ENCODE measurements around the gene C15orf40. TPM values are rescaled to one million over a fixed set of nuclear protein-coding genes. Genes with fewer than 3 reads are reported as not detected.

The C15orf40 gene
- total RNA-seq, 4 donors from 2014 or later, result 9.7 to 31.6 (median 22.4) TPM

DNA sequence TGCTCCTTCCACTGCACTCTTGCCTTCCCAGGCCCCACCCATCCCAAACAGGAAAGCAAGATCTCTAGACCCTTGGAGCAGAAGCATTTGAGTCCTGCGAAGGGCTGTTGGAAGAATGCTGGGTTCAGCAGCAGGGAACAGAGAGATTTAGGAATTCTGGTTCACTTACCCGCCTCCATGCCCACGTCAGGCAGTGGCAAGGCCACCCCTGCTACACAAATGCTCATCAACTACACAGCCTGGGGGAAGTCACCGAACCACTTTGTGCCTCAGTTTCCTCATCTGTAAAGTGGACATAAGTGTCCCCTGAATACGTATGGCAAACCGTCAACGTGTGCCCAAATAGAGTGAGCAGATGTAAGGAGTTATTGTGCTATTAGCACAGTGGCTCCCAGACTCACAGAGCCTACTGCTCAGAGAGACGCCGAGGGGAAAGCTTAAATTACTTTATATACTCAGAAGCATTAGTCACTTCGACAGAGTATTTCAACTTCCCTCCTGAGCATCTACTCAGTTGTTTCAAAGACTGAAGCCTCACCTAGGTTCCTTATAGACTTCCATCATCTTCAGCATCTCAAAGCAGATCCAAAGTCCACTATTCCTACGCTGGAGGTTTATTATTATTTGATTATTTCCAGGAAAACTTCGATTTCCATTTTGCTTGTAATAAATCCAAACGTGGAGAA is 59.8 kb downstream of the C15orf40 start:
- intact Hi-C loops (cut with DNase I), result no loop called here
- H3K27me3 ChIP-seq, result no peaks in the 10 kb centered on the region
- H3K4me3 ChIP-seq (replicated peaks in 1 of 3), result peak overlapping the region; percentile 36 to 70 (median 41)
- H3K36me3 ChIP-seq, result no peaks in the 10 kb centered on the region
- DNase-seq, result no peak
- TF ChIP-seq POLR2A (IDR thresholded peaks at IDR 0.05), result no peak
- H3K4me1 ChIP-seq, result peaks cover 27 to 31% of the 10 kb centered on the region in 2 donors
- H3K9me3 ChIP-seq, result no peaks in the 10 kb centered on the region
- peak overlapping the region; percentile 87 to 92 (median 91) for H3K27ac ChIP-seq
- WGBS, 2 donors, result 56% methylated on average over 13 of the region's 13 CpGs

DNA sequence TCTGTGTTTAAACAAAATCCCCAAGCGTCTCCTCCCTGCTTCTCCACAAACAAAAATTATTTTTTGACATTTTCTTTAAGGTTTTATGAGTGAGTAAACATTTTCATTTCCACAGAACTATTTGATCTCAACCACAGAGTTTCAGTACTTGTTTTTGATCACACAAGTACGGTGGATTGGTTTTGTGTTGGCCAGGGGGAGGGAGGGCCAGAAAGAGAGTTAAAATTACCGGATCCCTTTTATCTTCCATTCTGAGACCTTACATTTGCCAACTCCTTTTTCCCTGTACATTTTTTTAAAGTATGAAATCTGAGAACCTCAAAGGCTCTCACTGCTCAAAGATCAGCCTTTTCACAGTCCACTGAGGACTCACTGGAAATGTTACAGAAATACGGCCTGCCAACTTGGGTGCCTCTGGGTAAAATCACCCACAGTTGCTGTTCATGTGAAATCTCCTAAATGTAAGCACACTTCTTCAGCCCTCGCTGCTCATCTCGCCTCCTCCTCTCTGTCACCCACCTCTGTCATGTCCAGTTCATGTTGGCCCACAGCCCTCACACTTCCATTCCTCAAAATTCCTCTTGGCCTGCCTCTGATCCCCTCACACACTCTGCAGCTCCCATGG is 60.6 kb downstream of the C15orf40 start:
- Histone ChIP-seq H3K9me3 (no peaks in the 10 kb centered on the region), H3K36me3 (no peaks in the 10 kb centered on the region), H3K4me1 (peaks cover 33 to 34% of the 10 kb centered on the region in 2 donors), H3K27ac (peak overlapping the region; percentile 87 to 92 (median 91)), H3K4me3 (replicated peaks in 1 of 3) (peak overlapping the region in 2 of 3 donors; percentile 2 to 70), H3K27me3 (no peaks in the 10 kb centered on the region)
- TF ChIP-seq POLR2A (IDR thresholded peaks at IDR 0.05) (peak in 1 of 2 donors; percentile 52), CTCF (IDR thresholded peaks at IDR 0.05) (no peak)
- DNase-seq, result peak; percentile 32 to 41
- WGBS, 2 donors, result 28 to 35% methylated on average over 6 of the region's 6 CpGs
- intact Hi-C loops (cut with DNase I), result no loop called here

DNA sequence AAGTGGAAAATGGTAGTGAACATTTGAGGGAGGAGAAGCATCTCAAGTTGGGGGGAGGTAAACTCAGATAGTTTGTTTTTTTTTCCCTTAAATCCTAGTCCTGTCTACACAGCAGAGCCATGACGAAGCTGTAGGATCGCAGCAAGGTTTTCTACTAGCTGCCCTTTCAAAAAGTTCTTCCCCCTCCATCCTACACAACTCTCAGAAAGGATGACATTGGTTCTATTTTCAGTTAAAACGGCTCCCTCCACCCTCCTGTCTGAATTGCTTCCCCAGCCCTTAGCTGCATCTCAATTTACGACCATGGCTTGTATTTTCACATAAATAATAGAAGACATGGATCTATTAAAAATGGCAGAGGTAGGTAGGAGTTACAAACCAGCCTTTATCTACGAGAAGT is 61.1 kb downstream of the C15orf40 start:
- peaks cover 39 to 40% of the 10 kb centered on the region in 2 donors for H3K4me1 ChIP-seq
- H3K27ac ChIP-seq, result peak overlapping the region; percentile 87 to 92 (median 91)
- no peak for DNase-seq
- 59 to 65% methylated on average over 5 of the region's 5 CpGs for WGBS, 2 donors
- H3K4me3 ChIP-seq (replicated peaks in 1 of 3), result no peak overlapping the region
- TF ChIP-seq POLR2A (IDR thresholded peaks at IDR 0.05), result no peak
- TF ChIP-seq CTCF (IDR thresholded peaks at IDR 0.05), result no peak
- intact Hi-C loops (cut with DNase I), result no loop called here
- H3K36me3 ChIP-seq, result no peaks in the 10 kb centered on the region
- no peaks in the 10 kb centered on the region for H3K27me3 ChIP-seq
- H3K9me3 ChIP-seq, result no peaks in the 10 kb centered on the region

- 54 to 76% methylated on average over 8 of the region's 8 CpGs for WGBS, 2 donors
- intact Hi-C loops (cut with DNase I), result no loop called here
- Histone ChIP-seq H3K27me3 (no peaks in the 10 kb centered on the region), H3K9me3 (no peaks in the 10 kb centered on the region), H3K4me1 (peaks cover 62 to 67% of the 10 kb centered on the region in 2 donors), H3K27ac (peak overlapping the region; percentile 73 to 93 (median 74)), H3K36me3 (no peaks in the 10 kb centered on the region), H3K4me3 (replicated peaks in 1 of 3) (no peak overlapping the region)
- peak; percentile 37 to 63 for DNase-seq
- no peak for TF ChIP-seq CTCF (IDR thresholded peaks at IDR 0.05)
- TF ChIP-seq POLR2A (IDR thresholded peaks at IDR 0.05), result peak in 1 of 2 donors; percentile 40
These were observed 65.2 kb downstream of the C15orf40 start for GRCh38 chr15:82946155-82946701.

GRCh38 chr15:82945326-82945725 is 66.1 kb downstream of the C15orf40 start:
- peak overlapping the region; percentile 73 to 93 (median 74) for H3K27ac ChIP-seq
- intact Hi-C loops (cut with DNase I), result no loop called here
- no peak for TF ChIP-seq POLR2A (IDR thresholded peaks at IDR 0.05)

GRCh38 chr15:82944821-82945220 is 66.6 kb downstream of the C15orf40 start:
- intact Hi-C loops (cut with DNase I), result no loop called here
- H3K4me1 ChIP-seq, result peaks cover 49 to 64% of the 10 kb centered on the region in 2 donors
- no peak overlapping the region for H3K4me3 ChIP-seq (replicated peaks in 1 of 3)
- WGBS, 2 donors, result 21 to 35% methylated on average over 5 of the region's 5 CpGs
- DNase-seq, result peak; percentile 85 to 87
- no peaks in the 10 kb centered on the region for H3K27me3 ChIP-seq
- TF ChIP-seq CTCF (IDR thresholded peaks at IDR 0.05), result no peak
- TF ChIP-seq POLR2A (IDR thresholded peaks at IDR 0.05), result peak in 1 of 2 donors; percentile 68
- peak overlapping the region; percentile 87 to 93 (median 89) for H3K27ac ChIP-seq
- no peaks in the 10 kb centered on the region for H3K9me3 ChIP-seq
- H3K36me3 ChIP-seq, result no peaks in the 10 kb centered on the region

More at GRCh38 chr15:82945326-82945725, 66.1 kb downstream of the C15orf40 start:
- H3K4me3 ChIP-seq (replicated peaks in 1 of 3), result no peak overlapping the region
- no peaks in the 10 kb centered on the region for H3K36me3 ChIP-seq
- no peaks in the 10 kb centered on the region for H3K9me3 ChIP-seq
- WGBS, 2 donors, result 89 to 92% methylated on average over 5 of the region's 5 CpGs
- peaks cover 55 to 65% of the 10 kb centered on the region in 2 donors for H3K4me1 ChIP-seq
- DNase-seq, result no peak
- no peaks in the 10 kb centered on the region for H3K27me3 ChIP-seq
